Ovary (tissue), 9 donors: ENCODE data around the gene MORN4. TPM values are rescaled to one million over a fixed set of nuclear protein-coding genes. Genes with fewer than 3 reads are reported as not detected.

Source experiments
- DNase-seq, 5 donors: peaks; one replicate each; pipeline ENCODE4 v3.0.0-alpha.2; 2019 to 2020
- H3K27ac ChIP-seq, 2 donors: fragments of 200-600 bp; one replicate each; pipeline versions ENCODE4 v1.5.1 to v1.8.0; 2019 to 2022
- H3K27me3 ChIP-seq: fragments of 200-600 bp; one replicate; pipeline ENCODE4 v1.8.0; 2022
- H3K36me3 ChIP-seq: fragments of 200-600 bp; sonication (generic); one replicate; pipeline ENCODE4 v1.5.1; 2019
- H3K4me1 ChIP-seq: one replicate; pipeline ENCODE4 v1.8.1; 2013; ENCODE audit warnings: mild to moderate bottlenecking, moderate library complexity; ENCODE audit not compliant: insufficient read depth
- H3K4me3 ChIP-seq: fragments of 200-600 bp; sonication (generic); one replicate; pipeline ENCODE4 v1.5.1; 2017
- H3K9me3 ChIP-seq, 2 donors: fragments of 200-600 bp in 1 of 2; sonication (generic) in 1 of 2; one replicate each; pipeline versions ENCODE4 v1.5.1 to v1.8.1; 2013 to 2019; ENCODE audit warnings: mild to moderate bottlenecking in 1 of 2, moderate library complexity in 1 of 2
- CTCF ChIP-seq, 3 donors: fragments of 450-650 bp in 2 of 3; fragments of 200-600 bp in 1 of 3; IDR thresholded peaks; one replicate each; pipeline versions ENCODE4 v1.5.1 to v1.8.0; 2016 to 2022; ENCODE audit warnings: antibody characterized with exemption in 3 of 3, mild to moderate bottlenecking in 1 of 3
- EP300 ChIP-seq: sonication (generic); formaldehyde crosslinking; IDR thresholded peaks from one replicate; pipeline ENCODE4 v1.6.1; 2017; ENCODE audit warnings: antibody characterized with exemption
- POLR2A ChIP-seq: fragments of 450-650 bp; IDR thresholded peaks from one replicate; pipeline ENCODE4 v1.6.1; 2017; ENCODE audit warnings: antibody characterized with exemption, mild to moderate bottlenecking, moderate library complexity
- WGBS, 3 donors: extraction: QIAGEN DNeasy Blood & Tissue Kit in 1 of 3; methylation state at CpG; one replicate each; pipeline versions ENCODE4 v1.1.5 to v1.1.7; 2013 to 2017; 5-methylcytosine and 5-hydroxymethylcytosine counted together
- intact Hi-C, 4 donors: fragments of 100-400 bp; cut with DNase I; formaldehyde crosslinking; loops; one replicate each; pipeline versions ENCODE4 v1.11.0 to v1.15.1; 2022 to 2023
- polyA plus RNA-seq, 2 donors: library from polyadenylated mRNA; stranded (reverse); fragments of 200-250 nt in 1 of 2; fragments of 350-450 nt in 1 of 2; fragmentation: Illumina TruSeq in 1 of 2; extraction: RNeasy Lipid Tissue Mini Kit (QIAGEN cat#74804) in 1 of 2; gene quantifications; one replicate each; pipeline ENCODE4 v1.2.3, GENCODE V29; 2013 to 2014
- total RNA-seq, 7 donors: library from RNA; depleted of rRNA in 2 of 7; stranded (reverse); fragments of >200 nt in 2 of 7; fragmentation: NEBNext Ultra II Directional in 3 of 7; extraction: Animal tissue kit (Norgen Biotek cat#: 25700) in 3 of 7; gene quantifications; one replicate each; pipeline versions ENCODE4 v1.1.0 to v1.2.4, GENCODE V29; 2016 to 2023
- donor health status: DM: no; HTN: no; CAD: no; lungs with moderate emphysema.
- donor health status: DM: no; HTN: no; CAD: no.
- donor health status: Bipolar disorder and iron deficiency.
- donor health status: DM: yes; HTN: yes; CAD: no.
- donor health status: DM: no; HTN: no; CAD: no.
- donor health status: DM: yes; HTN: yes; CAD: no.

MORN4 gene
- total and polyA plus RNA-seq, 9 donors = 6.6 to 17.7 (median 11.5) TPM

DNA sequence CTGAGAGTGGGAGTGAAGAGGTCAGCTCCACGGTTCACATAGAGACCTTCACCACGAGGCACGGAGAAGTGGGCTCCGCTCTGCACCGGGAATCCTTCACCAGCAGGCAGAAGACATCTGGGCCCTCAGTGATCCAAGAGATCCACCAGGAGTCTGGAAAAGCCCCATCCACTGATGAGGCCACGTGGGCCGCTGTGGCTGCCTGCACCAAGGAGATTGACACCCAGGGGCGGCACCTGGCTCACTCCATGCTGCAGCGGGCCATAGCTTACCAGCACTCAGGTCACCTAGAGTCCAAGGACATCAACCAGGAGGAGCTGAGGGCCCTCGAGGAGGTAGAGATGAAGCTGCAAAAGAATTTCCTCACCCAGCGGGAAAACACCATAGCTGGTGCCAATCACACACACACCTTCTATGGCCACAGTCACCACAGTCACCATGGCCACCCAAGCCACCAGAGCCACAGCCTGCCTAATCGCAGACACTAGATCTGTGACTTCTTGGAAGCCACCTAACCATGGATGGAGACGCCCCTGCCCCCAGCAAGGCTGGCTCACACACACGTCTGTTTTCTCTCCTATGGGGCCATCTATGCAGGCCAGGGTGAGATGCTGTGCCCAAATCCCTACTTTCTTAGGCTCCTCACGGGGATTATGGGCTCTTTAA lies 43.1 kb downstream of the MORN4 start:
- Histone ChIP-seq H3K27me3 (no peaks in the 10 kb centered on the region), H3K36me3 (no peaks in the 10 kb centered on the region), H3K4me3 (no peak overlapping the region), H3K9me3 (no peaks in the 10 kb centered on the region), H3K4me1 (no peaks in the 10 kb centered on the region), H3K27ac (no peak overlapping the region)
- WGBS, 3 donors = 82 to 90% (median 83%) methylated on average over 15 of the region's 15 CpGs
- intact Hi-C loops = loop anchor here in 1 of 4 donors (2.0 kb wide), 1 partner anchor 21 kb away; no protein-coding TSS in a partner anchor
- TF ChIP-seq CTCF (IDR thresholded peaks at IDR 0.05) (no peak), EP300 (no peak), POLR2A (no peak)
- DNase-seq = no peak

- intact Hi-C loops = no loop called here
- 81 to 94% (median 88%) methylated on average over 3 of the region's 3 CpGs for WGBS, 3 donors
- Histone ChIP-seq H3K4me1 (no peaks in the 10 kb centered on the region), H3K4me3 (no peak within 1 kb of the TSS), H3K36me3 (no peaks in the 10 kb centered on the region), H3K9me3 (no peaks in the 10 kb centered on the region), H3K27me3 (no peaks in the 10 kb centered on the region), H3K27ac (no peak within 1 kb of the TSS)
- no peak for DNase-seq
- TF ChIP-seq POLR2A (no peak), CTCF (IDR thresholded peaks at IDR 0.05) (no peak), EP300 (no peak)
Observed at GRCh38 chr10:97589479-97589878, 43.8 kb downstream of the MORN4 start, which contains the start of gene C10orf62. Gene C10orf62 (plus strand): TSS chr10:97589721. CDS start chr10:97589898, 177 bp downstream.

DNA sequence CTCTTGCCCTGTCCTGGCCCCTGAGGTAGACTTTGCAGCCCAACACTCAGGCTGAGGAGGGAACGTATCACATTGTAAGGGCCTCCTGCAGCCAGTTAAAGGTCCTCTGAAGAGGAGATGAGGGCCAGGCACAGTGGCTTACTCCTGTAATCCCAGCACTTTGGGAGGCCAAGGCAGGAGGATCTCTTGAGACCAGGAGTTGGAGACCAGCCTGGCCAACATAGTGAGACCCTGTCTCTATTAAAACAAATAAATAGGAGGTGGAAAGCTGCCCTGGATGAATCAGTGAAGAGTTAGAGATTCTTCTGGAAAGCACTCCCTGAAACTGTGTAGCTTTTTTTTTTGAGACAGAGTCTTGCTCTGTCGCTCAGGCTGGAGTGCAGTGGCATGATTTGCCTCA lies 46.1 kb downstream of the MORN4 start:
- no peak overlapping the region for H3K4me3 ChIP-seq

GRCh38 chr10:97585439-97585811 lies 47.9 kb downstream of the MORN4 start:
- no peak for DNase-seq
- TF ChIP-seq POLR2A (no peak), CTCF (IDR thresholded peaks at IDR 0.05) (no peak), EP300 (no peak)
- Histone ChIP-seq H3K27me3 (no peaks in the 10 kb centered on the region), H3K27ac (no peak overlapping the region), H3K4me1 (no peaks in the 10 kb centered on the region), H3K36me3 (no peaks in the 10 kb centered on the region), H3K4me3 (no peak overlapping the region), H3K9me3 (no peaks in the 10 kb centered on the region)
- intact Hi-C loops = no loop called here
- 84 to 93% (median 88%) methylated on average over 5 of the region's 5 CpGs for WGBS, 3 donors

More for the DNA sequence above, 46.1 kb downstream of the MORN4 start:
- no peak for DNase-seq
- H3K36me3 ChIP-seq = no peaks in the 10 kb centered on the region
- no peaks in the 10 kb centered on the region for H3K4me1 ChIP-seq
- intact Hi-C loops = no loop called here
- H3K27me3 ChIP-seq = no peaks in the 10 kb centered on the region
- no peak for TF ChIP-seq POLR2A
- TF ChIP-seq EP300 = no peak
- no peak for TF ChIP-seq CTCF (IDR thresholded peaks at IDR 0.05)
- H3K27ac ChIP-seq = no peak overlapping the region
- 92 to 95% (median 93%) methylated on average over 2 of the region's 2 CpGs for WGBS, 3 donors
- H3K9me3 ChIP-seq = no peaks in the 10 kb centered on the region
